ENCODE results near the gene DYSF. TPM values are rescaled to one million over a fixed set of nuclear protein-coding genes. Genes with fewer than 3 reads are reported as not detected.

The DYSF gene
- total RNA-seq, 1 donor from 2014 or later: 72.0 TPM

DNA sequence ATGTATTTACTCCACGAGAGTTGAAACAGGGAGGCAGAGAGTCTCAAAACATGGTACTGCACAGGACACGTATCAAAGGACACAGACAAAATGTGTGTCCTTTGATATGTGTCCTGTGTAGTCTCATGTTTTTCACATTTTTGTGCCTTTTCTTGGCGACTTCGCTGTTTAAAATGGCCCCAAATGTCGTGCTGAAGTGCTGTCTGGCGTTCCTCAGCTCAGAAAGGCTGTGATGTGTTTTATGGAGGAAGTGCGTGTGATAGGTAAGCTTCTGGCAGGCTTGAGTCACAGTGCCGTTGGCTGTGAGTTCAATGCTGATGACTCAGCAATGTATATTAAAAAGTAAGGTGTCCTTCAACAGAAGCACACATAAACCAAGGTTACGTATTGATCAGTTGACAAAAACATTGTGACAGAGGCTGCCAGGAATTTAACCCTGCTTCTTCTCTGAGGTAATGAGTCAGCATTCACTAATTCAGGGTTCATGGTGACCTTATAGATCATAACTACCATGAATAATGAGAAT is 78.2 kb downstream of the DYSF start:
- Mint-ChIP-seq H3K4me1 (ENCODE audit: unreplicated experiment) (peaks cover 3% of the 10 kb centered on the region), H3K9me3 (ENCODE audit: unreplicated experiment) (no peaks in the 10 kb centered on the region), H3K4me3 (ENCODE audit: unreplicated experiment) (no peak overlapping the region), H3K36me3 (ENCODE audit: unreplicated experiment) (peaks cover 20% of the 10 kb centered on the region), H3K27me3 (ENCODE audit: unreplicated experiment) (no peaks in the 10 kb centered on the region), H3K27ac (ENCODE audit: unreplicated experiment) (no peak overlapping the region)
- no peak for DNase-seq (ENCODE audit: extremely low spot score, unreplicated experiment)
- TF ChIP-seq CTCF (IDR thresholded peaks at IDR 0.05): no peak

GRCh38 chr2:71532327-71532726 is 79.0 kb downstream of the DYSF start:
- Mint-ChIP-seq H3K9me3 (ENCODE audit: unreplicated experiment) (no peaks in the 10 kb centered on the region), H3K36me3 (ENCODE audit: unreplicated experiment) (peaks cover 23% of the 10 kb centered on the region), H3K4me3 (ENCODE audit: unreplicated experiment) (no peak overlapping the region), H3K4me1 (ENCODE audit: unreplicated experiment) (peaks cover 3% of the 10 kb centered on the region), H3K27me3 (ENCODE audit: unreplicated experiment) (no peaks in the 10 kb centered on the region), H3K27ac (ENCODE audit: unreplicated experiment) (no peak overlapping the region)
- no peak for TF ChIP-seq CTCF (IDR thresholded peaks at IDR 0.05)
- DNase-seq (ENCODE audit: extremely low spot score, unreplicated experiment): no peak

- Mint-ChIP-seq H3K27me3 (ENCODE audit: unreplicated experiment) (no peaks in the 10 kb centered on the region), H3K27ac (ENCODE audit: unreplicated experiment) (no peak overlapping the region), H3K4me3 (ENCODE audit: unreplicated experiment) (no peak overlapping the region), H3K4me1 (ENCODE audit: unreplicated experiment) (peaks cover 3% of the 10 kb centered on the region), H3K36me3 (ENCODE audit: unreplicated experiment) (peaks cover 20% of the 10 kb centered on the region), H3K9me3 (ENCODE audit: unreplicated experiment) (no peaks in the 10 kb centered on the region)
- no peak for DNase-seq (ENCODE audit: extremely low spot score, unreplicated experiment)
- no peak for TF ChIP-seq CTCF (IDR thresholded peaks at IDR 0.05)
Measured at GRCh38 chr2:71534201-71534600, 80.8 kb downstream of the DYSF start.

- H3K27me3 Mint-ChIP-seq (ENCODE audit: unreplicated experiment): no peaks in the 10 kb centered on the region
- peaks cover 3% of the 10 kb centered on the region for H3K4me1 Mint-ChIP-seq (ENCODE audit: unreplicated experiment)
- no peak for TF ChIP-seq CTCF (IDR thresholded peaks at IDR 0.05)
- H3K9me3 Mint-ChIP-seq (ENCODE audit: unreplicated experiment): no peaks in the 10 kb centered on the region
- no peak overlapping the region for H3K27ac Mint-ChIP-seq (ENCODE audit: unreplicated experiment)
- DNase-seq (ENCODE audit: extremely low spot score, unreplicated experiment): no peak
- H3K36me3 Mint-ChIP-seq (ENCODE audit: unreplicated experiment): peaks cover 20% of the 10 kb centered on the region
- H3K4me3 Mint-ChIP-seq (ENCODE audit: unreplicated experiment): no peak overlapping the region
Measured at GRCh38 chr2:71534826-71535225, 81.5 kb downstream of the DYSF start.

DNA sequence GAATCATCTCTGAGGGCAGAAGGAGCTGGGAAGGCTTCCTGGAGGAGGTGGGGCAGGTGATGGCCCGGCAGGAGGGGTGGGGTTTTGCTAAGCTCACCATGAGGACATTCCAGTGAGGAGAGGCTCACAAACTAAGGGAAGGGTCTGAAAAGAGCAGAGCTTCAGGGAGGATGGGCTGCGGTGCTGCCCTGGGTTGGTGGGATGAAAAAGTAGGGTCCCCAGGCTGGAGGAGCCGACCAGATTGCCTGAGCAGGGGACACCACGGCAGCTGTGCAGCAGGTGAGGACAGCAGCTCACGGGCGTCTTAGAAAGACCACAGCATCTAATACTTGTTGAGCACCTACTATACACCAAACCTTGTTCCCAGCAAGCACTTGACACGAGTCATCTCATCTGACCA is 82.2 kb downstream of the DYSF start:
- Mint-ChIP-seq H3K36me3 (ENCODE audit: unreplicated experiment) (peaks cover 20% of the 10 kb centered on the region), H3K27me3 (ENCODE audit: unreplicated experiment) (no peaks in the 10 kb centered on the region), H3K27ac (ENCODE audit: unreplicated experiment) (no peak overlapping the region), H3K4me1 (ENCODE audit: unreplicated experiment) (peaks cover 3% of the 10 kb centered on the region), H3K4me3 (ENCODE audit: unreplicated experiment) (no peak overlapping the region), H3K9me3 (ENCODE audit: unreplicated experiment) (no peaks in the 10 kb centered on the region)
- no peak for DNase-seq (ENCODE audit: extremely low spot score, unreplicated experiment)
- TF ChIP-seq CTCF (IDR thresholded peaks at IDR 0.05): no peak

Measured in osteocyte (in vitro differentiated cells).